ENCODE results near the gene MT1F.

- no peak for TF ChIP-seq EZH2 (IDR thresholded peaks at IDR 0.05; ENCODE audit: borderline replicate concordance, insufficient read depth, low read depth, low read length, poor library complexity, severe bottlenecking)
- TF ChIP-seq CTCF (IDR thresholded peaks at IDR 0.05), result no peak
Observed at GRCh38 chr16:56684926-56685590, 27.3 kb downstream of the MT1F start.
